ENCODE measurements around the gene TMPRSS9. TPM values are rescaled to one million over a fixed set of nuclear protein-coding genes. Genes with fewer than 3 reads are reported as not detected.
A peak's percentile ranks its signal among the peaks of the same experiment; 100 is the strongest.

Gene TMPRSS9
- total and polyA plus RNA-seq, 2 of the 13 experiments (the other 11 are each of a cell fraction or from before 2014, with no cell fraction given): 2.5 to 5.2 TPM

GRCh38 chr19:2324220-2324948 is 35.7 kb upstream of the TMPRSS9 start:
- ATAC-seq: no peak
- no peak overlapping the region for H3K27ac ChIP-seq (ENCODE audit: extremely low read length, insufficient read depth, low read length)
- no peaks in the 10 kb centered on the region; a peak in 1 of 5 replicates for H3K27me3 ChIP-seq (ENCODE audit: control insufficient read depth in 1 of 2, insufficient read depth in 2 of 2, low read length in 2 of 2)
- in situ Hi-C loops (cut with HindIII; ENCODE audit: extremely low pct_ligation_motif_present, low pct_unique_long_range_greater_than_20kb) (no loop called here), intact Hi-C loops (cut with micrococcal nuclease; ENCODE audit: unreplicated experiment) (no loop called here)
- 94% methylated on average over 26 of the region's 34 CpGs for WGBS (ENCODE audit: low lambda C conversion rate)
- TF ChIP-seq AKAP8 (CRISPR knock-in tag; IDR thresholded peaks at IDR 0.05) (no peak), KIAA2018 (CRISPR knock-in tag; IDR thresholded peaks at IDR 0.05; ENCODE audit: borderline replicate concordance) (no peak), RBM22 (optimal IDR thresholded peaks at IDR 0.05; ENCODE audit: low read length) (peak; percentile 47), AGO2 (optimal IDR thresholded peaks at IDR 0.05; ENCODE audit: low read depth, low read length) (peak; percentile 47), RBFOX2 (IDR thresholded peaks at IDR 0.05; ENCODE audit: low read depth, low read length) (peak; percentile 17; the same call in 1 of the 2 replicates), RBM39 (IDR thresholded peaks at IDR 0.05; ENCODE audit: low read depth, low read length, poor library complexity, severe bottlenecking) (no peak), YEATS4 (CRISPR knock-in tag; IDR thresholded peaks at IDR 0.05; ENCODE audit: borderline replicate concordance) (no peak)
- DNase-seq (ENCODE audit: low spot score): no peak
- no peak for FAIRE-seq
- no peak overlapping the region for H2AFZ ChIP-seq (ENCODE audit: low read length)
- H4K20me1 ChIP-seq (ENCODE audit: insufficient read depth, low read length): no peaks in the 10 kb centered on the region
- H3K4me2 ChIP-seq (ENCODE audit: low read depth, low read length): no peak overlapping the region
- ChIA-PET POLR2A (no interaction called here), CTCF (ENCODE audit: low intra/inter-chr PET ratio, low total read pairs) (no interaction called here)
- H3K4me1 ChIP-seq (ENCODE audit: insufficient read depth, low read length): peaks cover 14% of the 10 kb centered on the region
- H3K4me3 ChIP-seq (replicated peaks in 1 of 3; ENCODE audit: insufficient read depth in 1 of 3, low read depth in 2 of 3, low read length in 3 of 3): no peak overlapping the region
- H3K9me3 ChIP-seq (ENCODE audit: low read length): no peaks in the 10 kb centered on the region
- peaks cover 7 to 36% of the 10 kb centered on the region in 2 experiments; a peak in 4 of 5 replicates for H3K36me3 ChIP-seq (replicated peaks in 1 of 2; ENCODE audit: control insufficient read depth in 1 of 2, insufficient read depth in 2 of 2, low read length in 2 of 2)
- H3K79me2 ChIP-seq (ENCODE audit: insufficient read depth, low read length): peaks cover 25% of the 10 kb centered on the region
- H3K9ac ChIP-seq (ENCODE audit: insufficient read depth, low read depth, low read length): no peak overlapping the region
- BruUV-seq (replicated peaks): no TSS peak
